ENCODE results near the gene AIPL1.
A peak's percentile ranks its signal among the peaks of the same experiment; 100 is the strongest.

The AIPL1 gene

GRCh38 chr17:6393351-6393952 is 41.5 kb downstream of the AIPL1 start:
- peaks cover 0 to 3% of the 10 kb centered on the region in 2 donors for H3K9me3 Mint-ChIP-seq
- H3K27me3 Mint-ChIP-seq: peaks cover 31 to 40% of the 10 kb centered on the region in 2 donors
- no peaks in the 10 kb centered on the region for H3K4me1 Mint-ChIP-seq
- no peaks in the 10 kb centered on the region for H3K36me3 Mint-ChIP-seq
- DNase-seq: no peak
- H3K27ac Mint-ChIP-seq: no peak overlapping the region
- ATAC-seq (replicated peaks): no peak
- H3K4me3 Mint-ChIP-seq: no peak overlapping the region

GRCh38 chr17:6392609-6393350 is 42.1 kb downstream of the AIPL1 start:
- no peak overlapping the region for H3K4me3 Mint-ChIP-seq
- ATAC-seq (replicated peaks) (no peak), DNase-seq (no peak)
- no peaks in the 10 kb centered on the region for H3K36me3 Mint-ChIP-seq
- H3K27me3 Mint-ChIP-seq: peaks cover 28 to 40% of the 10 kb centered on the region in 2 donors
- peaks cover 0 to 1% of the 10 kb centered on the region in 2 donors for H3K9me3 Mint-ChIP-seq
- H3K4me1 Mint-ChIP-seq: no peaks in the 10 kb centered on the region
- H3K27ac Mint-ChIP-seq: no peak overlapping the region

GRCh38 chr17:6388416-6388815 is 46.5 kb downstream of the AIPL1 start:
- no peaks in the 10 kb centered on the region for H3K9me3 Mint-ChIP-seq

GRCh38 chr17:6387858-6388257 is 47.1 kb downstream of the AIPL1 start:
- no peaks in the 10 kb centered on the region for H3K36me3 Mint-ChIP-seq
- H3K4me3 Mint-ChIP-seq: no peak overlapping the region
- H3K27me3 Mint-ChIP-seq: peaks cover 12 to 20% of the 10 kb centered on the region in 2 donors
- H3K27ac Mint-ChIP-seq: no peak overlapping the region
- H3K9me3 Mint-ChIP-seq: no peaks in the 10 kb centered on the region
- DNase-seq: no peak
- no peak for ATAC-seq (replicated peaks)
- no peaks in the 10 kb centered on the region for H3K4me1 Mint-ChIP-seq

More at GRCh38 chr17:6388416-6388815, 46.5 kb downstream of the AIPL1 start:
- H3K27ac Mint-ChIP-seq: no peak overlapping the region
- no peaks in the 10 kb centered on the region for H3K4me1 Mint-ChIP-seq
- no peak for ATAC-seq (replicated peaks)
- peaks cover 15 to 18% of the 10 kb centered on the region in 2 donors for H3K27me3 Mint-ChIP-seq
- no peak overlapping the region for H3K4me3 Mint-ChIP-seq
- DNase-seq: no peak
- no peaks in the 10 kb centered on the region for H3K36me3 Mint-ChIP-seq

- Mint-ChIP-seq H3K4me1 (no peaks in the 10 kb centered on the region), H3K36me3 (no peaks in the 10 kb centered on the region), H3K4me3 (no peak overlapping the region), H3K27me3 (peaks cover 8 to 22% of the 10 kb centered on the region in 2 donors), H3K9me3 (no peaks in the 10 kb centered on the region), H3K27ac (no peak overlapping the region)
- ATAC-seq (replicated peaks) (no peak), DNase-seq (no peak)
These were observed 47.5 kb downstream of the AIPL1 start for GRCh38 chr17:6387442-6387841.

- Mint-ChIP-seq H3K36me3 (no peaks in the 10 kb centered on the region), H3K27me3 (peaks cover 7 to 27% of the 10 kb centered on the region in 2 donors)
- ATAC-seq (replicated peaks): no peak
These were observed 48.8 kb downstream of the AIPL1 start for GRCh38 chr17:6386041-6386630.

GRCh38 chr17:6384481-6384880 is 50.4 kb downstream of the AIPL1 start:
- no peak overlapping the region for H3K27ac Mint-ChIP-seq
- ATAC-seq (replicated peaks) (no peak), DNase-seq (no peak)
- no peaks in the 10 kb centered on the region for H3K36me3 Mint-ChIP-seq
- H3K4me1 Mint-ChIP-seq: no peaks in the 10 kb centered on the region
- no peak overlapping the region for H3K4me3 Mint-ChIP-seq
- peaks cover 16 to 36% of the 10 kb centered on the region in 2 donors for H3K27me3 Mint-ChIP-seq
- H3K9me3 Mint-ChIP-seq: peaks cover 3 to 4% of the 10 kb centered on the region in 2 donors

More at GRCh38 chr17:6386041-6386630, 48.8 kb downstream of the AIPL1 start:
- no peak overlapping the region for H3K27ac Mint-ChIP-seq
- no peaks in the 10 kb centered on the region for H3K4me1 Mint-ChIP-seq
- no peaks in the 10 kb centered on the region for H3K9me3 Mint-ChIP-seq
- DNase-seq: no peak
- H3K4me3 Mint-ChIP-seq: no peak overlapping the region

- DNase-seq: no peak
- Mint-ChIP-seq H3K27ac (no peak overlapping the region), H3K4me1 (no peaks in the 10 kb centered on the region), H3K4me3 (no peak overlapping the region), H3K27me3 (peaks cover 30 to 47% of the 10 kb centered on the region in 2 donors), H3K36me3 (no peaks in the 10 kb centered on the region), H3K9me3 (peaks cover 3 to 4% of the 10 kb centered on the region in 2 donors)
- ATAC-seq (replicated peaks): no peak
These were observed 53.1 kb downstream of the AIPL1 start for GRCh38 chr17:6381526-6382465.

- DNase-seq (no peak), ATAC-seq (replicated peaks) (no peak)
- Mint-ChIP-seq H3K4me1 (no peaks in the 10 kb centered on the region), H3K4me3 (no peak overlapping the region), H3K27ac (no peak overlapping the region), H3K9me3 (peaks cover 3 to 4% of the 10 kb centered on the region in 2 donors), H3K36me3 (no peaks in the 10 kb centered on the region), H3K27me3 (peaks cover 30 to 47% of the 10 kb centered on the region in 2 donors)
These were observed 53.9 kb downstream of the AIPL1 start for GRCh38 chr17:6380915-6381438.

- peaks cover 3 to 4% of the 10 kb centered on the region in 2 donors for H3K9me3 Mint-ChIP-seq
- H3K4me3 Mint-ChIP-seq: no peak overlapping the region
- peaks cover 11 to 18% of the 10 kb centered on the region in 2 donors for H3K4me1 Mint-ChIP-seq
- ATAC-seq (replicated peaks) (no peak), DNase-seq (no peak)
- no peak overlapping the region for H3K27ac Mint-ChIP-seq
- peaks cover 31 to 36% of the 10 kb centered on the region in 2 donors for H3K27me3 Mint-ChIP-seq
- H3K36me3 Mint-ChIP-seq: no peaks in the 10 kb centered on the region
These were observed 57.0 kb downstream of the AIPL1 start for GRCh38 chr17:6377906-6378305.

- Mint-ChIP-seq H3K27me3 (peaks cover 38 to 39% of the 10 kb centered on the region in 2 donors), H3K4me1 (peaks cover 11 to 18% of the 10 kb centered on the region in 2 donors), H3K4me3 (no peak overlapping the region), H3K9me3 (peaks cover 3 to 4% of the 10 kb centered on the region in 2 donors), H3K36me3 (no peaks in the 10 kb centered on the region), H3K27ac (no peak overlapping the region)
- DNase-seq (no peak), ATAC-seq (replicated peaks) (no peak)
These were observed 58.0 kb downstream of the AIPL1 start for GRCh38 chr17:6376931-6377361.

GRCh38 chr17:6374761-6375312 is 60.1 kb downstream of the AIPL1 start:
- Mint-ChIP-seq H3K9me3 (peaks cover 0 to under 1% of the 10 kb centered on the region in 2 donors), H3K27me3 (peaks cover 26 to 43% of the 10 kb centered on the region in 2 donors), H3K27ac (peak overlapping the region; percentile 82), H3K4me1 (peaks cover 11 to 18% of the 10 kb centered on the region in 2 donors), H3K4me3 (peak overlapping the region; percentile 0 to 53), H3K36me3 (no peaks in the 10 kb centered on the region)
- ATAC-seq (replicated peaks) (peak; percentile 80 to 84), DNase-seq (peak; percentile 48)

- H3K36me3 Mint-ChIP-seq: no peaks in the 10 kb centered on the region
- H3K4me3 Mint-ChIP-seq: peak overlapping the region; percentile 0 to 45
- peak overlapping the region; percentile 82 for H3K27ac Mint-ChIP-seq
- ATAC-seq (replicated peaks) (peak; percentile 70 to 76), DNase-seq (no peak)
- H3K9me3 Mint-ChIP-seq: no peaks in the 10 kb centered on the region
- H3K27me3 Mint-ChIP-seq: peaks cover 24 to 40% of the 10 kb centered on the region in 2 donors
- H3K4me1 Mint-ChIP-seq: peaks cover 11 to 18% of the 10 kb centered on the region in 2 donors
These were observed 60.6 kb downstream of the AIPL1 start for GRCh38 chr17:6374271-6374691.

Measured in stimulated activated naive B cell treated with anti-CD40 and anti-IgM and Interleukin-4, amounts not matched to agents 10 μg/mL and 1 μg/mL and 100 μg/mL, for 72 hours (primary cell).